PFSK-1 (cell line): Measurements from ENCODE around the gene C4B.

Experiments
- FOXP2 ChIP-seq: optimal IDR thresholded peaks from 2 replicates; pipeline ENCODE3; 2011; ENCODE audit warnings: borderline replicate concordance, control low read depth, inconsistent platforms; ENCODE audit not compliant: insufficient read depth; ENCODE audit errors: extremely low read length, extremely low read depth
- POLR2AphosphoS5 ChIP-seq: IDR thresholded peaks from 2 replicates; pipeline ENCODE4 v1.6.1; 2012; ENCODE audit warnings: low read depth, mild to moderate bottlenecking, control low read depth, low read length, moderate library complexity
- REST ChIP-seq, 2 experiments: IDR thresholded peaks; 2 replicates each; pipeline versions ENCODE4 v1.6.1 to v1.8.0; 2011 to 2012; ENCODE audit warnings: low read depth in 2 of 2, low read length in 2 of 2, control low read depth in 1 of 2, inconsistent platforms in 1 of 2, mild to moderate bottlenecking in 1 of 2, moderate library complexity in 1 of 2; ENCODE audit not compliant: insufficient read depth in 1 of 2

GRCh38 chr6:32079566-32080290 is 65.1 kb downstream of the C4B start:
- TF ChIP-seq REST (IDR thresholded peaks at IDR 0.05; ENCODE audit: insufficient read depth in 1 of 2, low read depth in 2 of 2, low read length in 2 of 2), result no peak
- no peak for TF ChIP-seq POLR2AphosphoS5
- no peak for TF ChIP-seq FOXP2
